Measurements from ENCODE around the gene FIG4.
"Not testable (repeated sequence)": the region's sequence is repeated elsewhere in the genome, so short reads cannot be mapped to it uniquely, and the experiment has no call there.

The FIG4 gene

DNA sequence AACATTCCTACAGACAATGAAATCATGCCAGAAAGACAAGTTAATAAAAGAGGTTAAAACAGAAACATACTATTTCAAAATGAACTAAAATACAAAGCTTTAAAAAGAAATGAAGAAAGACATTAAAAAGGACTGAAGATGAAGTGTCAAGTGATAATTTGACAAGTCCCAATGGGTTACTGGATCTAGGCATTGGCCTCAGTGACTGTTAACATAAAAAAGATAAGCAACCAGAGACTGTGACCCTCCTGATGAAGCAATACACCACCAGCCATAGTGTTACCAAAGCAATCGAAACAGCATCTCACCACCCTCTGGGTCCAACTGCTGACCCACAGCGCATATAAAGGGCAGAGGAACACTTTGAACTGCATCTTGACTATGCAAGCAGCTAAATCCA lies 130.3 kb downstream of the FIG4 start:
- no peaks in the 10 kb centered on the region for H3K36me3 ChIP-seq (replicated peaks)
- H3K27ac ChIP-seq: no peak overlapping the region
- no peak overlapping the region for H3K4me3 ChIP-seq (ENCODE audit: low read depth, low read length)
- TF ChIP-seq, protein P1, sequence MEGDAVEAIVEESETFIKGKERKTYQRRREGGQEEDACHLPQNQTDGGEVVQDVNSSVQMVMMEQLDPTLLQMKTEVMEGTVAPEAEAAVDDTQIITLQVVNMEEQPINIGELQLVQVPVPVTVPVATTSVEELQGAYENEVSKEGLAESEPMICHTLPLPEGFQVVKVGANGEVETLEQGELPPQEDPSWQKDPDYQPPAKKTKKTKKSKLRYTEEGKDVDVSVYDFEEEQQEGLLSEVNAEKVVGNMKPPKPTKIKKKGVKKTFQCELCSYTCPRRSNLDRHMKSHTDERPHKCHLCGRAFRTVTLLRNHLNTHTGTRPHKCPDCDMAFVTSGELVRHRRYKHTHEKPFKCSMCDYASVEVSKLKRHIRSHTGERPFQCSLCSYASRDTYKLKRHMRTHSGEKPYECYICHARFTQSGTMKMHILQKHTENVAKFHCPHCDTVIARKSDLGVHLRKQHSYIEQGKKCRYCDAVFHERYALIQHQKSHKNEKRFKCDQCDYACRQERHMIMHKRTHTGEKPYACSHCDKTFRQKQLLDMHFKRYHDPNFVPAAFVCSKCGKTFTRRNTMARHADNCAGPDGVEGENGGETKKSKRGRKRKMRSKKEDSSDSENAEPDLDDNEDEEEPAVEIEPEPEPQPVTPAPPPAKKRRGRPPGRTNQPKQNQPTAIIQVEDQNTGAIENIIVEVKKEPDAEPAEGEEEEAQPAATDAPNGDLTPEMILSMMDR (IDR thresholded peaks at IDR 0.05; ENCODE audit: low read depth, low read length, missing control alignments): no peak
- DNase-seq: no peak
- in situ Hi-C loops (cut with HindIII; ENCODE audit: low pct_ligation_motif_present, low sequenced_read_pairs): no loop called here
- no peaks in the 10 kb centered on the region for H3K27me3 ChIP-seq (replicated peaks)

DNA sequence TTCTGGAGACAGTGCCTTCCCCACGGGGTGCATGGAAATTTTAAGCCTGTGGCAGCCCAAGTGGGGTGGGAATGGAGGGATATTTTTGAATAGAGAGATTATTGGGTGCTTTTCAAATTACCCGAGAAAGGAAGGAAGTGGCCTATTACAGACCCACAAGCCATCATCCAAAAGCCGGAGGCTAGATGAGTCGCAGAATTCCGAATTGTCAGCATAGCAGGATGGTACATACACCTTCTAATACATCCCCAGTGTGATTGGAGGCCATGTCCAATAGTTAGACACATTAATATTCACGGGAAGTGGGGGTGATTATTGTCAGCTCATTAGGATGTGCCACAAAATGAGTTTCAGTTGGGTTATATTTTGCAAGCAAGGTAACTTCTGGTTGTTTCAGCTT lies 133.0 kb downstream of the FIG4 start:
- no peak overlapping the region for H3K4me3 ChIP-seq (ENCODE audit: low read depth, low read length)
- no peak for DNase-seq
- no peaks in the 10 kb centered on the region for H3K27me3 ChIP-seq (replicated peaks)
- H3K27ac ChIP-seq: no peak overlapping the region
- TF ChIP-seq, protein P1 (IDR thresholded peaks at IDR 0.05; ENCODE audit: low read depth, low read length, missing control alignments): no peak
- no peaks in the 10 kb centered on the region for H3K36me3 ChIP-seq (replicated peaks)
- in situ Hi-C loops (cut with HindIII; ENCODE audit: low pct_ligation_motif_present, low sequenced_read_pairs): no loop called here

DNA sequence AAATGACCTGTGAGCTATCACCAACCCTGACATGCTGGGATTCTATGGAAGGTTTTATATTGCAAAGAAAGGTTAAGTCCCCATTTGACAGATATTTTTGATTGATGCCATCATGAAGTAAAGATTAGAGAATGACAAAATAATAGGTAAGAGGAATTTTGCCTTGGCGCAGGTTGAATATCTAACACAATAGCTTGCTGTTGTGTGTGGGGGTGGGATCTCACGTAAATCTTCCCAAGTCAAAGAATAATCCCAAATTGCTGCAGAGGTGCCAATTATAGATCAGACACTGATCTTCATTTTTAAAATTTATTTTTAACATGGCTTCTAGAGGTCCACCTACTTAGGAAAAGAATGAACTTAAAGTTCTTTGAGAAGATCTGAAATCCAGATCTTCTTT lies 135.5 kb downstream of the FIG4 start:
- Histone ChIP-seq H3K27me3 (replicated peaks) (no peaks in the 10 kb centered on the region), H3K27ac (no peak overlapping the region), H3K4me3 (ENCODE audit: low read depth, low read length) (no peak overlapping the region), H3K36me3 (replicated peaks) (no peaks in the 10 kb centered on the region)
- in situ Hi-C loops (cut with HindIII; ENCODE audit: low pct_ligation_motif_present, low sequenced_read_pairs): no loop called here
- no peak for DNase-seq
- TF ChIP-seq, protein P1 (IDR thresholded peaks at IDR 0.05; ENCODE audit: low read depth, low read length, missing control alignments): no peak

DNA sequence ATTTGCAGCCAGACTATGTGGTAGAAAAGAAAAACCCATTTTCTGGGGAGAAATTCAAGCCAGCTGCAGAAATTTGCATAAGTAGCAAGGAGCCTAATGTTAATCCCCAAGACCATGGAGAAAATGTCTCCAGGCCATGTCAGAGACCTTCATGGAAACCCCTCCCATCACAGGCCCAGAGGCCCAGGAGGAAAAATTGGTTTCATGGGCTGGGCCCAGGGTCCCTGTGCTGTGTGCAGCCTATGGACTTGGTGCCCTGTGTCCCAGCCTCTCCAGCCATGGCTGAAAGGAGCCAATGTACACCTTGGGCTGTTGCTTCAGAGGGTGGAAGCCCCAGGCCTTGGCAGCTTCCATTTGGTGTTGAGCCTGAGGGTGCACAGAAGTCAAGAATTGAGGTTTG lies 140.3 kb downstream of the FIG4 start:
- H3K4me3 ChIP-seq (ENCODE audit: low read depth, low read length); in situ Hi-C loops (cut with HindIII; ENCODE audit: low pct_ligation_motif_present, low sequenced_read_pairs); H3K27ac ChIP-seq; DNase-seq; H3K27me3 ChIP-seq (replicated peaks); H3K36me3 ChIP-seq (replicated peaks): not testable (repeated sequence)

DNA sequence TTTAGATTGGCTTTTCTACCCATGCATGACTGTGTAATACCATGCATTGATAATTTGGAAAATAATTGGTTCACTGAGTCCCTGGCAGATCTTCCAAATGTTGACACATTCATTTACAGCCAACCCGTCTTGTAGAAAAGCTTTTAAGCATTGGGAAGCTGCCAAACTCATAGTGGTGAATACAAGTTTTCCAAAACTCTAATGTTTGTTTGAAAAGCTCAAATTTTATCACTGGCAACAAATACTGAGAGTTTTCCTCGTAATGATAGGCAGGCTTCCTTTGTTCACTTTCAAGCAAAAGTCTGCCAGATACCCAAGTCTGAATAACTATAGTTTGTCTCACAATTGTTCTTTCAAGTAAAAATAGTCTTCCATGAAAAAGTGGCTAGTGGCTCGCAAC lies 143.0 kb downstream of the FIG4 start:
- in situ Hi-C loops (cut with HindIII; ENCODE audit: low pct_ligation_motif_present, low sequenced_read_pairs): no loop called here
- Histone ChIP-seq H3K27ac (no peak overlapping the region), H3K36me3 (replicated peaks) (no peaks in the 10 kb centered on the region), H3K4me3 (ENCODE audit: low read depth, low read length) (no peak overlapping the region), H3K27me3 (replicated peaks) (no peaks in the 10 kb centered on the region)
- TF ChIP-seq, protein P1 (IDR thresholded peaks at IDR 0.05; ENCODE audit: low read depth, low read length, missing control alignments): no peak
- no peak for DNase-seq

DNA sequence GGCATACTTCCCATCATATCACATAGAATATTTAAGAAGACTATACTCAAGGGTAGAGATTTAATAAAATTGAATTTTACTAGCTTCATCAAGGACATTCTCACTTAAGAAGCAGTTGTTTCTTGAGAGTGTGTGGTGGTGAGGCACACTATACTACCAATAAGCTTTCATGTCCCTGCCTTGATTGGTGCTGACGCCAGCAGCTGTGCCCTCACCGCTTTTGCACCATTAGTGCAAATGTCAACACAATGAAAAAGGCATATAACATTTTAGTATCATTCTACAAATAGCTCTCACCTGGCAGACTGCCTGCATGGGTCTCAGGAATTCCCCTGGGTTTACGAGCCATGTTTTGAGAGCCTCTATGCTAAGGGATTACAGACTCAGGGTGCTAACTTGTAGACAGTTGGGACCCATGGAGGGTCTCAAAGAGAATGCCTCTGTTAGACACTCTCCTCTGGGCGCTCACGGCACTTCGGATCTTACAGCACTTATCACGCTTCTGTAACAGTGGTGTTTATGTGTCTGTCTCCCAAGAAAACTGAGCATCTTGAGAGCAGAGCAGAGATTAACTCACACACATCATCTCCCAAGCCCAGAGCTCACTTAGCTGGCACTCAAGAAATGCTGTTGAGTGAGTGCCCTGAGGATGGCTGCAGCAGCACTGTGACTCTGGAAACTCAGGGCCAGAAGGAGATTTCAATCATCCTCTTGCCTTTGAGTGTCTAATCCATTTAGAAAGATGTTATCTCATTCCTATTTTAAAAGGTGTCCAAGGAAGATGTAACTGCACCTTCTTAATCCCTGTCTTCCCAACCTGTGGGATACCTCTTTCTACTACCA lies 143.7 kb downstream of the FIG4 start:
- no peak for DNase-seq
- Histone ChIP-seq H3K27ac (no peak overlapping the region), H3K27me3 (replicated peaks) (no peaks in the 10 kb centered on the region), H3K4me3 (ENCODE audit: low read depth, low read length) (no peak overlapping the region), H3K36me3 (replicated peaks) (no peaks in the 10 kb centered on the region)
- TF ChIP-seq, protein P1 (IDR thresholded peaks at IDR 0.05; ENCODE audit: low read depth, low read length, missing control alignments): no peak
- in situ Hi-C loops (cut with HindIII; ENCODE audit: low pct_ligation_motif_present, low sequenced_read_pairs): no loop called here
